Adrenal gland (tissue), 12 donors: Measurements from ENCODE around the gene DPP8. TPM values are rescaled to one million over a fixed set of nuclear protein-coding genes. Genes with fewer than 3 reads are reported as not detected.
"Not testable (repeated sequence)": the region's sequence is repeated elsewhere in the genome, so short reads cannot be mapped to it uniquely, and the experiment has no call there.

Experiments used
- DNase-seq, 7 donors: peaks; one replicate each; pipeline ENCODE4 v3.0.0-alpha.2; 2019 to 2020
- H3K27ac ChIP-seq, 5 donors: fragments of 200-600 bp; sonication (generic) in 4 of 5; 1 replicate in 3 of 5; 2 replicates in 2 of 5; pipeline versions ENCODE4 v1.5.1 to v1.8.0; 2016 to 2020; ENCODE audit warnings: mild to moderate bottlenecking in 1 of 5
- H3K27me3 ChIP-seq: fragments of 200-600 bp; 2 replicates; pipeline ENCODE4 v1.8.0; 2021
- H3K36me3 ChIP-seq, 2 donors: fragments of 200-600 bp; replicated peaks in 1 of 2; 1 replicate in 1 of 2; 2 replicates in 1 of 2; pipeline versions ENCODE4 v1.5.1 to v1.8.0; 2018 to 2022
- H3K4me1 ChIP-seq, 2 donors: fragments of 200-600 bp; replicated peaks in 1 of 2; 1 replicate in 1 of 2; 2 replicates in 1 of 2; pipeline versions ENCODE4 v1.5.1 to v1.8.0; 2018 to 2021
- H3K4me3 ChIP-seq, 4 donors: fragments of 200-600 bp; sonication (generic) in 3 of 4; one replicate each; pipeline ENCODE4 v1.5.1; 2016 to 2018
- H3K9me3 ChIP-seq, 3 donors: fragments of 200-600 bp; sonication (generic) in 1 of 3; replicated peaks in 1 of 3; 1 replicate in 2 of 3; 2 replicates in 1 of 3; pipeline versions ENCODE4 v1.5.1 to v1.8.0; 2016 to 2021
- POLR2A ChIP-seq, 2 donors: fragments of 450-650 bp; IDR thresholded peaks; one replicate each; pipeline ENCODE4 v1.6.1; 2017; ENCODE audit warnings: antibody characterized with exemption in 2 of 2, mild to moderate bottlenecking in 2 of 2, moderate library complexity in 1 of 2
- WGBS, 4 donors: extraction: QIAGEN DNeasy Blood & Tissue Kit in 2 of 4; methylation state at CpG; one replicate each; pipeline versions ENCODE4 v1.1.5 to v1.1.7; 2013 to 2017; 5-methylcytosine and 5-hydroxymethylcytosine counted together
- intact Hi-C, 2 donors: fragments of 100-400 bp; cut with DNase I; formaldehyde crosslinking; loops; one replicate each; pipeline versions ENCODE4 v1.14.1 to v1.15.0; 2022 to 2023
- polyA plus RNA-seq, 3 donors: library from polyadenylated mRNA; stranded (reverse); fragments of 200-250 nt in 2 of 3; fragments of 350-450 nt in 1 of 3; fragmentation: Illumina TruSeq in 1 of 3; extraction: RNeasy Lipid Tissue Mini Kit (QIAGEN cat#74804) in 1 of 3; gene quantifications; one replicate each; pipeline ENCODE4 v1.2.3, GENCODE V29; 2013 to 2014
- total RNA-seq, 9 donors: library from RNA; depleted of rRNA in 4 of 9; stranded (reverse); fragments of >200 nt in 4 of 9; fragments of 120-200 nt in 1 of 9; fragmentation: NEBNext Ultra II Directional in 1 of 9; extraction: Animal tissue kit (Norgen Biotek cat#: 25700) in 1 of 9; gene quantifications; one replicate each; pipeline versions ENCODE4 v1.1.0 to v1.2.4, GENCODE V29; 2013 to 2023
- TF ChIP-seq, protein P1 (sequence below), 6 experiments: fragments of 450-650 bp in 4 of 6; fragments of 200-600 bp in 2 of 6; sonication (generic) in 1 of 6; IDR thresholded peaks; 1 replicate in 5 of 6; 2 replicates in 1 of 6; pipeline versions ENCODE4 v1.5.1 to v1.8.0; 2016 to 2021; ENCODE audit warnings: antibody characterized with exemption in 6 of 6, mild to moderate bottlenecking in 2 of 6, moderate library complexity in 1 of 6
- donor health status: healthy with polysubstance abuse.
- donor health status: Bipolar disorder and iron deficiency.
- donor health status: DM: yes; HTN: yes; CAD: no.
- donor health status: DM: no; HTN: no; CAD: no.
- donor health status: DM: no; HTN: no; CAD: no.
- donor health status: DM: yes; HTN: yes; CAD: no.

DPP8 gene
- total and polyA plus RNA-seq, 12 donors, result 5.7 to 101 (median 40.4) TPM

DNA sequence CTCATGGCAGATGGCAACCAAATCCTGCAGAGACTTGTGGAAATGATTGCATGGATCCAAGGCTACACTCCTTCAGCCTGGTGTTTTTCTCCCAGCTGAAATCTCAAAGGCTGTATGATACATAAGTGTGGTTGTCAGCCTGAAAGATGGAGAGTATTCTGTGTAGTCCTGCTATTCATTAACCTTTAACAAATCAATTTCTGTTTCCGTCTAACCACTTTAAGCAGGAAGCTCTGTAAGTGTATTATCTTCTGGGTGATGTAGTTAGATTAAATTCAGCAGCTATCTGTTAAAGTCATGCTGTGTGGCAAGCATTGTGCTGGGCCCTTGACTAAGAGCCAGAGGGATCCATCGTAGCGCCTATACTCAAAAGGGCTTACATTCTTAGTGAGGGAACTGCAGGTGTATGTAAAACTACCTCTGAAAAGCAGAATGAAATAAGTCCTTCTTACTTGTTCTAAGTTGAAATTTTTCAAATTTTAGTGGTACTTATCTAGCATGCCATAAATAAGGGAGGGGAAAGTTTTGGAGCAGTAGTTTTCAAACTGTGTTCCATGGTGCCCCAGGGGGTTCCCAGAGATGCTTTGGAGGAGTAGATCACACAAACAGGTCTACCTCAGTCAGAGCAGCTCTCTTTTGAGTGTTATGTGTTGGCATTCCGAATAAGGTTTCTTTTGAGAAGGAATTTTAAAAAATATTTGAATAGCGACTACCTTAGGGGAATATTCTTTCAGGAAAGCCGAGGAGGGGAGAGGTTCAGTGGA, 41.7 kb upstream of the DPP8 start:
- no peak for DNase-seq
- Histone ChIP-seq H3K9me3 (no peaks in the 10 kb centered on the region), H3K27me3 (no peaks in the 10 kb centered on the region), H3K4me1 (no peaks in the 10 kb centered on the region), H3K4me3 (no peak overlapping the region), H3K27ac (no peak overlapping the region), H3K36me3 (peaks cover 0 to 31% of the 10 kb centered on the region in 2 donors)
- intact Hi-C loops, result no loop called here
- WGBS, 4 donors, result 92 to 95% (median 93%) methylated on average over 6 of the region's 6 CpGs
- no peak for TF ChIP-seq POLR2A (IDR thresholded peaks at IDR 0.05)
- TF ChIP-seq, protein P1, sequence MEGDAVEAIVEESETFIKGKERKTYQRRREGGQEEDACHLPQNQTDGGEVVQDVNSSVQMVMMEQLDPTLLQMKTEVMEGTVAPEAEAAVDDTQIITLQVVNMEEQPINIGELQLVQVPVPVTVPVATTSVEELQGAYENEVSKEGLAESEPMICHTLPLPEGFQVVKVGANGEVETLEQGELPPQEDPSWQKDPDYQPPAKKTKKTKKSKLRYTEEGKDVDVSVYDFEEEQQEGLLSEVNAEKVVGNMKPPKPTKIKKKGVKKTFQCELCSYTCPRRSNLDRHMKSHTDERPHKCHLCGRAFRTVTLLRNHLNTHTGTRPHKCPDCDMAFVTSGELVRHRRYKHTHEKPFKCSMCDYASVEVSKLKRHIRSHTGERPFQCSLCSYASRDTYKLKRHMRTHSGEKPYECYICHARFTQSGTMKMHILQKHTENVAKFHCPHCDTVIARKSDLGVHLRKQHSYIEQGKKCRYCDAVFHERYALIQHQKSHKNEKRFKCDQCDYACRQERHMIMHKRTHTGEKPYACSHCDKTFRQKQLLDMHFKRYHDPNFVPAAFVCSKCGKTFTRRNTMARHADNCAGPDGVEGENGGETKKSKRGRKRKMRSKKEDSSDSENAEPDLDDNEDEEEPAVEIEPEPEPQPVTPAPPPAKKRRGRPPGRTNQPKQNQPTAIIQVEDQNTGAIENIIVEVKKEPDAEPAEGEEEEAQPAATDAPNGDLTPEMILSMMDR (IDR thresholded peaks at IDR 0.05), result no peak

DNA sequence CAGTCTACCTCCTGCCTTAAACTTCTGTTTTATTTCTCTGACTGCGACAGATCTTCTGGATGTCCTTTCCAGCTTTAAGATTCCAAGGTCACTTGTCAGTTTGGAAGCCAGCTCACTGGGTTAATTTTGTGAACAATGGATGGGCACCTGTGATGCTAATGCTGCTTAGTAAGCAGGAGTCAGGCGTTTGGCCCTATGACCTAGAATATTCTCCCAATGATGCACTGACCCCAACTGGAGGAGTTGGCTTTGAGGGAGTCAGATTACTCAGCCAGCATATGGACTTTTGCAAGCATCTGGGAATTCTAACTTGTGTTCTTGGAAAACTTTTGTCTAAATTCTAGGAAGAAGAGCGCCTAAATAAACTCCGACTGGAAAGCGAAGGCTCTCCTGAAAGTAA, 40.8 kb upstream of the DPP8 start:
- intact Hi-C loops, result no loop called here
- DNase-seq, result peak in 1 of 7 donors; percentile 19
- Histone ChIP-seq H3K27ac (peak overlapping the region in 1 of 5 donors; percentile 19), H3K9me3 (no peaks in the 10 kb centered on the region), H3K4me3 (no peak overlapping the region), H3K27me3 (no peaks in the 10 kb centered on the region), H3K4me1 (no peaks in the 10 kb centered on the region), H3K36me3 (peaks cover 0 to 24% of the 10 kb centered on the region in 2 donors)
- 74 to 84% (median 78%) methylated on average over 5 of the region's 5 CpGs for WGBS, 4 donors
- TF ChIP-seq, protein P1 (IDR thresholded peaks at IDR 0.05), result no peak
- TF ChIP-seq POLR2A (IDR thresholded peaks at IDR 0.05), result no peak

DNA sequence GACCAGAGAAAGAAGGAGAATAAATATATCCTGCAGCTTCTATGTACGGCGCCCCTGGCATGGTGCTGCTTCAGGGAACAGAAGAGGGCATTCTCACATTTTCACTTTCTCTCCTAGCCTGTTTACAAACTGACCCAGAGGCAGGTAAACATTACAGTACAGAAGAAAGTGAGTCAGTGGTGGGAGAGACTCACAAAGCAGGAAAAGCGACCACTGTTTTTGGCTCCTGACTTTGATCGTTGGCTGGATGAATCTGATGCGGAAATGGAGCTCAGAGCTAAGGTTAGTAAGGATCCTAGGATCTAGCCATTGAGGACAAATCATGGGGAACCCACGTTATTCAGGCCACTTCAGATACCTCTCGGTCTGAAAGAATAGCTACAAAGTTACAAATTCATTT, 39.1 kb upstream of the DPP8 start:
- intact Hi-C loops, result no loop called here
- no peak for DNase-seq
- Histone ChIP-seq H3K4me3 (no peak overlapping the region), H3K27me3 (no peaks in the 10 kb centered on the region), H3K27ac (no peak overlapping the region), H3K9me3 (no peaks in the 10 kb centered on the region), H3K4me1 (no peaks in the 10 kb centered on the region), H3K36me3 (peaks cover 0 to 17% of the 10 kb centered on the region in 2 donors)
- 95 to 97% (median 96%) methylated on average over 7 of the region's 7 CpGs for WGBS, 4 donors
- TF ChIP-seq, protein P1 (IDR thresholded peaks at IDR 0.05), result no peak
- no peak for TF ChIP-seq POLR2A (IDR thresholded peaks at IDR 0.05)

DNA sequence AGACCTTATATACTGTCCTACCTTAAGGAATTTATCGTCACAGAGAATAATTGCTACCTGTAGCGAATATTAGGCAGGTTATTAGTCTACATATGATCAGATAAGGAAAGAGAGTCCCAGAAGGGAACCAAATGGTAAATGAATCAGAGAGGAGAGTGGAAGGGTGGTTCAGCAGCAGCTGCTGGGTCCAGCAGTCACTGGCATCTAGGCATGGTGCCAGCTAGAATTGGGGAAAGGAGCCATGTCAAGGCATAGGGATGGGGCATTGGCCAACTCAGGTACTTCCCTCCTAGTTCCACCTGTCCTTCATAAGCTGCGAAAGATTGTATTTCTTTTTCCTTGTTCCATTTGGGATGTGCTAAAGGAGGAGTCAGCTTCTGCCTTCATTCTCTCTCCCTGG, 36.2 kb upstream of the DPP8 start:
- TF ChIP-seq, protein P1 (IDR thresholded peaks at IDR 0.05), result no peak
- TF ChIP-seq POLR2A (IDR thresholded peaks at IDR 0.05), result no peak
- intact Hi-C loops, result no loop called here
- no peak for DNase-seq
- Histone ChIP-seq H3K9me3 (no peaks in the 10 kb centered on the region), H3K27me3 (no peaks in the 10 kb centered on the region), H3K4me1 (peaks cover 3 to 14% of the 10 kb centered on the region in 2 donors), H3K4me3 (no peak overlapping the region), H3K27ac (no peak overlapping the region), H3K36me3 (peaks cover 0 to 9% of the 10 kb centered on the region in 2 donors)
- WGBS, 4 donors, result 94 to 99% (median 97%) methylated on average over 3 of the region's 3 CpGs

DNA sequence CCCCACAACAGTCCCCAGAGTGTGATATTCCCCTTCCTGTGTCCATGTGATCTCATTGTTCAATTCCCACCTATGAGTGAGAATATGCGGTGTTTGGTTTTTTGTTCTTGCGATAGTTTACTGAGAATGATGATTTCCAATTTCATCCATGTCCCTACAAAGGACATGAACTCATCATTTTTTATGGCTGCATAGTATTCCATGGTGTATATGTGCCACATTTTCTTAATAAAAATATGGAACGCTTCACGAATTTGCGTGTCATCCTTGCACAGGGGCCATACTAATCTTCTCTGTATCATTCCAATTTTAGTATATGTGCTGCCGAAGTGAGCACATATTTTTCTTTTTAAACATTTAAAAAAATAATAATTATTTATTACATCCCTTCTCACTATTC, 35.4 kb upstream of the DPP8 start:
- H3K4me3 ChIP-seq, H3K27me3 ChIP-seq, intact Hi-C loops, H3K9me3 ChIP-seq, H3K27ac ChIP-seq, H3K36me3 ChIP-seq, DNase-seq: not testable (repeated sequence)
- H3K4me1 ChIP-seq, result peaks cover 3 to 14% of the 10 kb centered on the region in 2 donors
- 95 to 98% (median 97%) methylated on average over 4 to 5 of the region's 6 CpGs for WGBS, 4 donors
